ENCODE results near the gene FERMT3.

The FERMT3 gene

DNA sequence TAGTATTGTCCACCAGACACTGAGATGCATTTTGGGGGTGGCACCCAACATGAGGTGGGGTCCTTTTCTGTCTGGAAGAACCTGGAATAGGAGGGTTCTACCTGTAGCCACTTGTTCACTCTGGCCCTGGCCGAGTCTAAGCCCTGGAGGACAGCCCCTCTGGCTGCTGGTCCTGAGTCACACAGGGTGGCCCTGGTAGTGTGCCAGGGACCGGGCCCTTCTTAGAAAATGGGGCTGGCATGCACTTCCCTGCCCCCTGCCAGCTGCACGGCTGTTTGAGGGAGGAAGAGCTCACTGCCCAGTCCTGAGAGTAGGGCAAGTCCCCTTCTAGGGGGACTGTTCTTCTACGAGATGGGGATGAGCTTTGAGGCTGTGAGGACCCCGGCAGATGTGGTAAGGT, 47.0 kb downstream of the FERMT3 start:
- Histone ChIP-seq H3F3A (ENCODE audit: control insufficient read depth, insufficient read depth) (peaks cover 5% of the 10 kb centered on the region; the same call in 1 of the 2 replicates), H3K4me1 (ENCODE audit: control insufficient read depth, low read length) (peaks cover 29% of the 10 kb centered on the region), H4K20me1 (ENCODE audit: control insufficient read depth, insufficient read depth, low read depth, low read length) (peaks cover 5% of the 10 kb centered on the region; the same call in 1 of the 2 replicates), H3K27me3 (ENCODE audit: control insufficient read depth, low read length) (no peaks in the 10 kb centered on the region), H3K79me2 (ENCODE audit: control insufficient read depth, low read length) (peaks cover 15% of the 10 kb centered on the region), H3K36me3 (ENCODE audit: control insufficient read depth, low read length) (peaks cover 22% of the 10 kb centered on the region), H3K4me2 (ENCODE audit: low read length) (no peak overlapping the region), H3K9me3 (ENCODE audit: control insufficient read depth, insufficient read depth, low read length) (no peaks in the 10 kb centered on the region), H3K9me2 (replicated peaks; ENCODE audit: control insufficient read depth, low read length) (no peaks in the 10 kb centered on the region), H3K4me3 (ENCODE audit: low read length) (no peak overlapping the region), H3K27ac (ENCODE audit: low read depth, low read length) (no peak overlapping the region)
- no peak for TF ChIP-seq EZH2phosphoT487 (IDR thresholded peaks at IDR 0.05; ENCODE audit: borderline replicate concordance, low read length)
- TF ChIP-seq, protein P1, sequence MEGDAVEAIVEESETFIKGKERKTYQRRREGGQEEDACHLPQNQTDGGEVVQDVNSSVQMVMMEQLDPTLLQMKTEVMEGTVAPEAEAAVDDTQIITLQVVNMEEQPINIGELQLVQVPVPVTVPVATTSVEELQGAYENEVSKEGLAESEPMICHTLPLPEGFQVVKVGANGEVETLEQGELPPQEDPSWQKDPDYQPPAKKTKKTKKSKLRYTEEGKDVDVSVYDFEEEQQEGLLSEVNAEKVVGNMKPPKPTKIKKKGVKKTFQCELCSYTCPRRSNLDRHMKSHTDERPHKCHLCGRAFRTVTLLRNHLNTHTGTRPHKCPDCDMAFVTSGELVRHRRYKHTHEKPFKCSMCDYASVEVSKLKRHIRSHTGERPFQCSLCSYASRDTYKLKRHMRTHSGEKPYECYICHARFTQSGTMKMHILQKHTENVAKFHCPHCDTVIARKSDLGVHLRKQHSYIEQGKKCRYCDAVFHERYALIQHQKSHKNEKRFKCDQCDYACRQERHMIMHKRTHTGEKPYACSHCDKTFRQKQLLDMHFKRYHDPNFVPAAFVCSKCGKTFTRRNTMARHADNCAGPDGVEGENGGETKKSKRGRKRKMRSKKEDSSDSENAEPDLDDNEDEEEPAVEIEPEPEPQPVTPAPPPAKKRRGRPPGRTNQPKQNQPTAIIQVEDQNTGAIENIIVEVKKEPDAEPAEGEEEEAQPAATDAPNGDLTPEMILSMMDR (IDR thresholded peaks at IDR 0.05; ENCODE audit: low read depth, low read length, poor library complexity, severe bottlenecking): no peak

DNA sequence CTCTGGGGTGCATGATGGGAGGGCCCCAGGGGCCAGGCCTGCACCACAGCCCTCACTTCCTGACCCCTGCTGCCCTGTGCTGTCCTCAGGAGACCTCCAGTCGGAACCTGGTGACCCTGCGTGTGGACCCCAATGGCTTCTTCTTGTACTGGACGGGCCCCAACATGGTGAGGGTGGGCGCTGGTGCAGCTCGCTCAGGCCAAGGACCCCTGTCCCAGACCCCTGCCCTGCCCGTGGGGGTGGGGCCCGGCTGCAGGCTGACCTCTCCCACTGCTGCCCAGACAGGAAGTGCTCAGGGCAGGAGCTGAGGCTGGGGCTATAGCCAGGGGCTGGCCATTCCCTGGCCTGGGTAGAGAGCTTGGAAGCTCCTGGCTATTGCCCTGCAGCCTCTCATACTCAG, 47.8 kb downstream of the FERMT3 start:
- H3K4me3 ChIP-seq (ENCODE audit: low read length): no peak overlapping the region
- H3K27ac ChIP-seq (ENCODE audit: low read depth, low read length): no peak overlapping the region
- H4K20me1 ChIP-seq (ENCODE audit: control insufficient read depth, insufficient read depth, low read depth, low read length): peaks cover 5% of the 10 kb centered on the region; the same call in 1 of the 2 replicates
- 0 out of 2 replicates have a peak, but pooled peaks cover 5% of the 10 kb centered on the region for H3F3A ChIP-seq (ENCODE audit: control insufficient read depth, insufficient read depth)
- no peak for TF ChIP-seq EZH2phosphoT487 (IDR thresholded peaks at IDR 0.05; ENCODE audit: borderline replicate concordance, low read length)
- TF ChIP-seq, protein P1 (IDR thresholded peaks at IDR 0.05; ENCODE audit: low read depth, low read length, poor library complexity, severe bottlenecking): no peak
- H3K9me2 ChIP-seq (replicated peaks; ENCODE audit: control insufficient read depth, low read length): no peaks in the 10 kb centered on the region
- no peak overlapping the region for H3K4me2 ChIP-seq (ENCODE audit: low read length)
- H3K79me2 ChIP-seq (ENCODE audit: control insufficient read depth, low read length): peaks cover 15% of the 10 kb centered on the region
- H3K4me1 ChIP-seq (ENCODE audit: control insufficient read depth, low read length): peaks cover 29% of the 10 kb centered on the region
- H3K36me3 ChIP-seq (ENCODE audit: control insufficient read depth, low read length): peaks cover 30% of the 10 kb centered on the region
- no peaks in the 10 kb centered on the region for H3K27me3 ChIP-seq (ENCODE audit: control insufficient read depth, low read length)
- no peaks in the 10 kb centered on the region for H3K9me3 ChIP-seq (ENCODE audit: control insufficient read depth, insufficient read depth, low read length)

DNA sequence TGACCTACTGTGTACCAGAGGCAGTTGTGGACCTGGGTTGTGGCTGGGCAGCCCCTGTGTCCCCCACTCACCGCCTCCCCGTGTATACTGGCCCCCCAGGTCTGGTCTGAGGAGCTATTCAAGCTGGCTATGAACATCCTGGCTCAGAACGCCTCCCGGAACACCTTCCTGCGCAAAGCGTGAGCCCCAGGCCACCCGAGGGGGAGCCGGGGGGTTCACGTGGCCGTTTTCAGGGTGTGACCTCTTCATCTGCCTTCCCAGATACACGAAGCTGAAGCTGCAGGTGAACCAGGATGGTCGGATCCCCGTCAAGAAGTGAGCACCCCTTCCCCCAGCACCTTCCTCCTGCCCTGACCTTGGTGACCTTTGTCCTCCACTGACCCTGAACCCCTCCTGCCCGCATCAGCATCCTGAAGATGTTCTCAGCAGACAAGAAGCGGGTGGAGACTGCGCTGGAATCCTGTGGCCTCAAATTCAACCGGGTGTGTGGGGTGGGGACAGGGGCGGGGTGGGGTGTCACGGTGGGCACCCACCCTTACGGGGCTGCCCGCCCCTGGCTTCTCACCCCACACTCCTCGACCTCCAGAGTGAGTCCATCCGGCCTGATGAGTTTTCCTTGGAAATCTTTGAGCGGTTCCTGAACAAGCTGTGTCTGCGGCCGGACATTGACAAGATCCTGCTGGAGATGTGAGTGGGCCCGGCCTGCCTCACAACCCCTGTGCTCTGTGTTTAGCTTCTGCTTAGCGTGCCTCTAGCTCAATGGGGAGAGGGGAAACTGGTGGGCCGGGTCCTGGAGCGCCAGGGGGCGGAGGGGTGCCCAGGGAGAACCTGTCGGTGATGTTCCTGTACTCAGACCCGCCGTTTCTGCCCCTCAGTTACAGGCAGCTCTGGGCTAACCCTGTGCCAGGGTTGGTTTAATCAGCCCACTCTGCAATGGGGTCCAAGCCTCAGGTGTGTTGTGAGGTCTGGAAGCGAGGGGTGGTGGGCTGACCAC, 48.9 kb downstream of the FERMT3 start:
- no peaks in the 10 kb centered on the region for H3K9me3 ChIP-seq (ENCODE audit: control insufficient read depth, insufficient read depth, low read length)

More for the DNA sequence above, 48.9 kb downstream of the FERMT3 start:
- 0 out of 2 replicates have a peak, but pooled peaks cover 5% of the 10 kb centered on the region for H3F3A ChIP-seq (ENCODE audit: control insufficient read depth, insufficient read depth)
- peaks cover 15% of the 10 kb centered on the region for H3K79me2 ChIP-seq (ENCODE audit: control insufficient read depth, low read length)
- peaks cover 39% of the 10 kb centered on the region for H3K36me3 ChIP-seq (ENCODE audit: control insufficient read depth, low read length)
- H3K9me2 ChIP-seq (replicated peaks; ENCODE audit: control insufficient read depth, low read length): no peaks in the 10 kb centered on the region
- no peaks in the 10 kb centered on the region for H3K27me3 ChIP-seq (ENCODE audit: control insufficient read depth, low read length)
- no peak overlapping the region for H3K27ac ChIP-seq (ENCODE audit: low read depth, low read length)
- H3K4me1 ChIP-seq (ENCODE audit: control insufficient read depth, low read length): peaks cover 22% of the 10 kb centered on the region
- H3K4me2 ChIP-seq (ENCODE audit: low read length): no peak overlapping the region
- TF ChIP-seq, protein P1 (IDR thresholded peaks at IDR 0.05; ENCODE audit: low read depth, low read length, poor library complexity, severe bottlenecking): no peak
- TF ChIP-seq EZH2phosphoT487 (IDR thresholded peaks at IDR 0.05; ENCODE audit: borderline replicate concordance, low read length): no peak
- H4K20me1 ChIP-seq (ENCODE audit: control insufficient read depth, insufficient read depth, low read depth, low read length): peaks cover 5% of the 10 kb centered on the region; the same call in 1 of the 2 replicates
- no peak overlapping the region for H3K4me3 ChIP-seq (ENCODE audit: low read length)
